HFF-Myc (cell line): Measurements from ENCODE around the gene TRAF1.
A peak's percentile ranks its signal among the peaks of the same experiment; 100 is the strongest.

Experiments used
- DNase-seq: peaks from one replicate; pipeline ENCODE4 v3.0.0-alpha.2; 2011; ENCODE audit warnings: low read depth; ENCODE audit errors: extremely low read depth
- H3K4me3 ChIP-seq: replicated peaks from 2 replicates; pipeline ENCODE4 v1.5.1; 2011; ENCODE audit warnings: low read depth, mild to moderate bottlenecking, control low read depth, low read length
- TF ChIP-seq, protein P1 (sequence below): IDR thresholded peaks from 2 replicates; pipeline ENCODE4 v1.5.1; 2012; ENCODE audit warnings: mild to moderate bottlenecking, low read depth, low read length, control low read depth; ENCODE audit errors: missing control alignments

Gene TRAF1

GRCh38 chr9:120929229-120929791 is 2.7 kb upstream of the TRAF1 start:
- H3K4me3 ChIP-seq: peak overlapping the region; percentile 45
- TF ChIP-seq, protein P1, sequence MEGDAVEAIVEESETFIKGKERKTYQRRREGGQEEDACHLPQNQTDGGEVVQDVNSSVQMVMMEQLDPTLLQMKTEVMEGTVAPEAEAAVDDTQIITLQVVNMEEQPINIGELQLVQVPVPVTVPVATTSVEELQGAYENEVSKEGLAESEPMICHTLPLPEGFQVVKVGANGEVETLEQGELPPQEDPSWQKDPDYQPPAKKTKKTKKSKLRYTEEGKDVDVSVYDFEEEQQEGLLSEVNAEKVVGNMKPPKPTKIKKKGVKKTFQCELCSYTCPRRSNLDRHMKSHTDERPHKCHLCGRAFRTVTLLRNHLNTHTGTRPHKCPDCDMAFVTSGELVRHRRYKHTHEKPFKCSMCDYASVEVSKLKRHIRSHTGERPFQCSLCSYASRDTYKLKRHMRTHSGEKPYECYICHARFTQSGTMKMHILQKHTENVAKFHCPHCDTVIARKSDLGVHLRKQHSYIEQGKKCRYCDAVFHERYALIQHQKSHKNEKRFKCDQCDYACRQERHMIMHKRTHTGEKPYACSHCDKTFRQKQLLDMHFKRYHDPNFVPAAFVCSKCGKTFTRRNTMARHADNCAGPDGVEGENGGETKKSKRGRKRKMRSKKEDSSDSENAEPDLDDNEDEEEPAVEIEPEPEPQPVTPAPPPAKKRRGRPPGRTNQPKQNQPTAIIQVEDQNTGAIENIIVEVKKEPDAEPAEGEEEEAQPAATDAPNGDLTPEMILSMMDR: no peak
- no peak for DNase-seq

GRCh38 chr9:120928483-120929228 is 2.1 kb upstream of the TRAF1 start:
- TF ChIP-seq, protein P1: no peak
- peak overlapping the region; percentile 45 for H3K4me3 ChIP-seq
- DNase-seq: no peak

DNA sequence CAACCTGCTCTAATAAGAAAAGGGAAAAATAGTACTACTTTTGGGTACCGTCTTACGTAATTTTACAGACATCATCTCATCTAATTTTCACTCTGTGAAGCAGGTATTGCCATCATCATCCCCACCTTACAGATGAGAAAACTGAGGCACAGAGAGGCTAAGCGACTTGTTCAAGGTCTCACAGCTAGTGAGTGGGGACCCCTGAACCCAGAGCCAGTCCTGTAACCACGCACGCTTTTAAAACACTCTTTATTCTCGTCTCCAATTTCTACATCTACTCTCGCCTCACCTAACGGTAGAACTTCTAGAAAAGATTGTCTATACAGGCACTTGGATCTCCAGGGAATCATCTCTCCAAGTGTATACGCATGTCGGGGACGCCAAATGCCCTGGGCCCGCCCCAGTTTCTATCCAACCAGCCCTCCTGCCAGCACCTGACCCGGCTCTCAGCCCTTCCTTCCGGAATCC is 1.5 kb upstream of the TRAF1 start:
- DNase-seq: no peak
- H3K4me3 ChIP-seq: peak overlapping the region; percentile 45; the same call in 1 of the 2 replicates
- TF ChIP-seq, protein P1: no peak

DNA sequence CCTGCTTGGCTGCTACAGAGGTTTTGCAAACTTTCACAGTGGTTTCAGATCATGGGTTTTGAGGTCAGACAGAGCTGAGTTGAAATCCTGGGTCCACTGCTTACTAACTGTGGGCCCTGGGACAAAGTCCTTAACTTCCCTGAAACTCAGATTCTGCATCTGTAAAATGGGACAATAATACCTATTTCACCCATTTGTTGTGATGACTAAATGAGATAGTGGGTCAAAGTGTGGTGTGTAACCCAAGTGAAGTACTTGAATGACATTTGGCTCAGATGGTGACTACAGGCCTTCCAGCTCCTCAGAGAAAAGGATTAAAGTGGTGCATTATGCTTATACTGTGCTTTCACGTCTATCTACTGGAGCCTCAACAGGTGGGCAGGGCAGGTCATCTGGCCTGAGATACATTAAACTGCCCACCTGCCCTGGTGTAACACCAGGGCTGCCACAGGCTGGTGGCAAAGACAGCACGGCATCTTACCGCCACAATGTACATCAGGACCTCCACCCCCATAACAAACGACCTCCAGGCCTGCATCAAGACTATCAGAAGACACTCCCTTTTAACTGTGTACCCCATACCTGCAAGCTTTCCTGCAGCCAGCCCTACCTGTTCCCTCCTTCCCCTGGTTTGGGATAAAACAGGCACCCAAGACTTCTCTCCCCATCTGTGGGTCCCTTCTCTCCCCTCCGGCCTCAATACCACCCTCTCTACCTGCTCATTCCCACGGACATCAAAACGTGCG is 846 bp upstream of the TRAF1 start:
- no peak overlapping the region for H3K4me3 ChIP-seq
- no peak for DNase-seq
- TF ChIP-seq, protein P1: no peak

DNA sequence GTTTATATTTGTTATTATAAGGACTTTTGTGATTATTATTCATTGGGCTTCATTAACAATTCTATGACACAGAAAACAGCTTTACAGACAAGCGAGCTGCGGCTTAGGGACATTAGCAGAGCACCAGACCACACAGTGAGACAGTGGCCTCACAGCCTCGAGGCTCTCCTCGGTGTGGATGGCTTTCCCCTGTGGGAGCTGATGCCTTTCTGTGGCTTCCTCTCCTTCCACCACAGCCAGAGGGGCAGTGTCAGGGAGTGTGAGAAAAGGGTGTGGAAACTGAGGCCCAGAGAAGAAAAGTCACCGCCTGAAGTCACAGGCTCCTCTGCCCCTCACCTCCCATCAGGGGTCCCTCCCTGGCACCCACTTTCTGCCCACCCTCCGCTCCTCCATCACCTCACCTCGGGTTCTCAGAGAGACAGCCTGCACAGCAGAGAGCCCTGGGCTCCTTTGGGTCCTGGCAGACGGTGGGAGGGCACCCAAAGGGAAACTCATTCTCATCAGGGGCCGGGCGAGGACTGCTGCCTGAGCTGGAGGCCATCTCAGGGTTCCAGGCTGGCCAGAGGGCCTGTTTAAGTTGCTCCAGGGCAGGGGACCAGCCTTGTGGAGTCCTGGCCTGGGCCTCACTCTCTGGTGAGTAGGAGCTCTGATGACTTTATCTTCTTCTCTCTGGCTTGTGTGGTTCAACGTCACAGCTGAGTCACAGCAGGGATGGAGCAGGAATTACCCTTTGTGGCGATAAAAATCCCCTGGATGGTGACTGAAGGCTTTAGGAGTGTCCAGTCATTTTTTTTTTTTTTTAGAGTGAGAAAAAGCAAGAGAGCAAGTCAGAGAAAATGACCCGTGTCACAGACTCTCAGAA is 830 bp downstream of the TRAF1 start:
- peak; percentile 44 for DNase-seq
- TF ChIP-seq, protein P1: no peak
- H3K4me3 ChIP-seq: no peak overlapping the region

DNA sequence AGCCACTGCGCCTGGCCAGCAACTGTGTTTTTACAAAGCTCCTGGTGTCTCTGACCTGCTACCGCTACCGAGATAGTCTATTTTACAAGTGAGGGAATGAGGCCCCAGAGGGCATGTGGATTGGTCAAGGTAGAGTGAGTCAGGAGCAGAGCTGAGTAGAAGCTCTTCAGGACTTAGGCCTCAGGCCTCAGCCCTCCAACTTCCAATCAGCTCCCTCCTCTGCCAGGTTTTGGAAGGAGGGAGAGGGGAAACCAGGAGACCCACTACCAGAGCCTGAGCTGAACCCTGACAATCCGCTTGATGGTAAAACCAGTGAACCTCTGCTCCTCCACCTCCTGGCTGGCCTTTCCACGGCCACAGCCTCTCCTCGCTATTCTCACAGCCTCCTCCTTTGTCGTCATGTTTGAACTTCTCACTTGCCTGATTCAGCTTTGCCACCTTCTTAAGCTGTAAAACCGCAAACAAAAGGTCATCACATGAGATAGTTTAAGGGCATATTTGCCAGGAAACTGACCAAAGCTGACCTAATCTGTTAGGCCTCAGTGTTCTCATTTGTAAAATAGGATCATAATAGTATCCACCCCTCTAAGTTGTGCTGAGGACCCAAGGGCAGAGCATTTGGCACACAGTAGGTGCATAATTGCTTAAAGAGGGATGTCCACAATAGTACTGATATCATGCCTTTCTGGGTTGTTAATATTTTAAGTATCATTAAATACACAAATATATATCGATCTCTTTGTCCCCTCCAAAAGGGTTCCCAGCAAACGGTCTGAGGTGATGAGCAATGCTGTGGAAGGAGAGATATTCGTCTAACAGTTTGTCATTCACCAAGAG is 1.7 kb downstream of the TRAF1 start:
- DNase-seq: no peak
- no peak overlapping the region for H3K4me3 ChIP-seq
- TF ChIP-seq, protein P1: no peak
